B cell (primary cell): ENCODE measurements around the gene RBM11.

ENCODE experiments used
- EZH2 ChIP-seq: IDR thresholded peaks from 2 replicates; pipeline ENCODE4 v1.6.1; 2012; ENCODE audit warnings: borderline replicate concordance, low read depth, mild to moderate bottlenecking, moderate library complexity, low read length; ENCODE audit not compliant: insufficient read depth, poor library complexity, severe bottlenecking
- TF ChIP-seq, protein P1 (sequence below): fragments of 200-600 bp; IDR thresholded peaks from one replicate; pipeline ENCODE4 v1.8.0; 2022; ENCODE audit warnings: antibody characterized with exemption, mild to moderate bottlenecking

- TF ChIP-seq, protein P1, sequence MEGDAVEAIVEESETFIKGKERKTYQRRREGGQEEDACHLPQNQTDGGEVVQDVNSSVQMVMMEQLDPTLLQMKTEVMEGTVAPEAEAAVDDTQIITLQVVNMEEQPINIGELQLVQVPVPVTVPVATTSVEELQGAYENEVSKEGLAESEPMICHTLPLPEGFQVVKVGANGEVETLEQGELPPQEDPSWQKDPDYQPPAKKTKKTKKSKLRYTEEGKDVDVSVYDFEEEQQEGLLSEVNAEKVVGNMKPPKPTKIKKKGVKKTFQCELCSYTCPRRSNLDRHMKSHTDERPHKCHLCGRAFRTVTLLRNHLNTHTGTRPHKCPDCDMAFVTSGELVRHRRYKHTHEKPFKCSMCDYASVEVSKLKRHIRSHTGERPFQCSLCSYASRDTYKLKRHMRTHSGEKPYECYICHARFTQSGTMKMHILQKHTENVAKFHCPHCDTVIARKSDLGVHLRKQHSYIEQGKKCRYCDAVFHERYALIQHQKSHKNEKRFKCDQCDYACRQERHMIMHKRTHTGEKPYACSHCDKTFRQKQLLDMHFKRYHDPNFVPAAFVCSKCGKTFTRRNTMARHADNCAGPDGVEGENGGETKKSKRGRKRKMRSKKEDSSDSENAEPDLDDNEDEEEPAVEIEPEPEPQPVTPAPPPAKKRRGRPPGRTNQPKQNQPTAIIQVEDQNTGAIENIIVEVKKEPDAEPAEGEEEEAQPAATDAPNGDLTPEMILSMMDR = no peak
- TF ChIP-seq EZH2 = no peak
Measured at GRCh38 chr21:14241297-14241696, 25.3 kb downstream of the RBM11 start.
